Neural cell (in vitro differentiated cells): ENCODE results near the gene MSI2.

ENCODE experiments used
- REST ChIP-seq: IDR thresholded peaks from 2 replicates; pipeline ENCODE4 v1.6.1; 2012; ENCODE audit warnings: borderline replicate concordance
- TF ChIP-seq, protein P1 (sequence below): fragments of 450-650 bp; IDR thresholded peaks from 2 replicates; pipeline ENCODE4 v1.5.1; 2014; ENCODE audit warnings: antibody characterized with exemption, mild to moderate bottlenecking, moderate library complexity; ENCODE audit not compliant: poor library complexity, severe bottlenecking

GRCh38 chr17:57624386-57624785 is 368.1 kb downstream of the MSI2 start:
- no peak for TF ChIP-seq REST
- TF ChIP-seq, protein P1, sequence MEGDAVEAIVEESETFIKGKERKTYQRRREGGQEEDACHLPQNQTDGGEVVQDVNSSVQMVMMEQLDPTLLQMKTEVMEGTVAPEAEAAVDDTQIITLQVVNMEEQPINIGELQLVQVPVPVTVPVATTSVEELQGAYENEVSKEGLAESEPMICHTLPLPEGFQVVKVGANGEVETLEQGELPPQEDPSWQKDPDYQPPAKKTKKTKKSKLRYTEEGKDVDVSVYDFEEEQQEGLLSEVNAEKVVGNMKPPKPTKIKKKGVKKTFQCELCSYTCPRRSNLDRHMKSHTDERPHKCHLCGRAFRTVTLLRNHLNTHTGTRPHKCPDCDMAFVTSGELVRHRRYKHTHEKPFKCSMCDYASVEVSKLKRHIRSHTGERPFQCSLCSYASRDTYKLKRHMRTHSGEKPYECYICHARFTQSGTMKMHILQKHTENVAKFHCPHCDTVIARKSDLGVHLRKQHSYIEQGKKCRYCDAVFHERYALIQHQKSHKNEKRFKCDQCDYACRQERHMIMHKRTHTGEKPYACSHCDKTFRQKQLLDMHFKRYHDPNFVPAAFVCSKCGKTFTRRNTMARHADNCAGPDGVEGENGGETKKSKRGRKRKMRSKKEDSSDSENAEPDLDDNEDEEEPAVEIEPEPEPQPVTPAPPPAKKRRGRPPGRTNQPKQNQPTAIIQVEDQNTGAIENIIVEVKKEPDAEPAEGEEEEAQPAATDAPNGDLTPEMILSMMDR, result no peak
